Suppressor macrophage treated with lipopolysaccharide for 1 hour (primary cell): ENCODE measurements around the gene LRBA.
"Not testable (repeated sequence)": the region's sequence is repeated elsewhere in the genome, so short reads cannot be mapped to it uniquely, and the experiment has no call there.

Source experiments
- DNase-seq, 3 donors: peaks; one replicate each; pipeline ENCODE4 v3.0.0-alpha.2; 2020 to 2022

LRBA gene

GRCh38 chr4:150940123-150940522, 75.0 kb downstream of the LRBA start:
- DNase-seq = no peak

- DNase-seq = no peak
Observed at GRCh38 chr4:150939530-150939929, 75.6 kb downstream of the LRBA start.

DNA sequence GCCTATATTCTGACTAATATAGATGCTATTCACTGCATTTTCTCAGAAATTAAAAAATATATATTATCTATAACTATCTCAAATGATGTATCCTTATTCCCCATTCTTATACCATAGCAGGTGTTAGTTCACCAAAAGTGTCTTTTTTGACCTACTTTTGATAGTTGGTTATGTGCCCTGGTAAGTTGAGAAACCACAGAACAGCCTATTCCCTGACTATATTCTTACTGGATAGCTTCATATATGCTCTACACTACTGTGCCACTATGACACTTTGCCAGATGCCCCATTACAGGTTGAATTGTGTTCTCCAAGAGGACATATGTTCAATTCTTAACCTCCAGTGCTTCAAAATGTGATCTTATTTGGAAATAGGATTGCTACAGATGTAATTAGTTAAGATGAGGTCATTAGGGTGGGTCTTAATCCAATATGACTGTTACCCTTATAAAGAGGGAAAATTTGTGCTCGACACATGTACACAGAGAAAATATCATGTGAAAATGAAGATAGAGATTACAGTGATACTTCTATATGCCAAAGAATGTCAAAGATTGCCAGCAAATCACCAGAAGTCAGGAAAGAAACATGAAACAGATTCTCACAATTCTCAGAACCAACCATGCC, 76.1 kb downstream of the LRBA start:
- no peak for DNase-seq

DNA sequence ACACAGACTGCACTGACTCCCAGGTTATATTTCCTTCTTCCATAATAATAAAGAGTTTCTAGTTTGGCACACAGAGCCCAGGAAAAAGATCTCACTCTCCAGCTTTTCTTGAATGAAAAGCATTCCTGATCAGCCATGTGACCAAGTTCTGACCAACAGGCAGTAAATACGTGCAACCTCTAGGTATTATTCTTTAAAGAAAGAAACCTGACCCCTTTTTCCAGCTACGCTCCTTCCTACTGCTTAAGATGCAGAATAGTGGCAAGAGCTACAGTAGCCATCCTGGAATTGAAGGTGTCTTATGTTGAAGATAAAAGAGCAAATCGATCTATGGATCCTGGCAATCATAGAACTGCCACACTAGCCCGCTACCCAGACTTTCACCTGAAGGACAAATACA, 76.7 kb downstream of the LRBA start:
- DNase-seq = no peak

- DNase-seq = no peak
Observed at GRCh38 chr4:150934022-150934421, 81.1 kb downstream of the LRBA start.

DNA sequence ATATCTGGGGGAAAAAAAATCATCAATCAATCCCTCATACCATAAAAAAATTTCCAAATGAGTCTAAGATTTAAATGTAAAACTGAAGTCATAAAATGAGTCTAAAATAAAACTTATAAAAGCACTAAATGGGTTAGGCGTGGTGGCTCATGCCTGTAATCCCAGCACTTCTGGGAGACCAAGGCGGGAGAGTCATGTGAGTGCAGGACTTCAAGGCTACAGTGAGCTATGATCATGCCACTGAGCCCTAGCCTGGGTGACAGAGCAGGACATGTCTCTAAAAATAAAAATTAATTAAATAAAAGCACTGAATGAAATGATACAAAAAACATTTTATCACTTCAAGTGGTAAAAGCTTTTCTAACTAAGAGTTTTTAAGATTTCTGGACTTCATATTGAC, 83.3 kb downstream of the LRBA start:
- no peak for DNase-seq

- no peak for DNase-seq
Observed at GRCh38 chr4:150931005-150931404, 84.1 kb downstream of the LRBA start.

DNA sequence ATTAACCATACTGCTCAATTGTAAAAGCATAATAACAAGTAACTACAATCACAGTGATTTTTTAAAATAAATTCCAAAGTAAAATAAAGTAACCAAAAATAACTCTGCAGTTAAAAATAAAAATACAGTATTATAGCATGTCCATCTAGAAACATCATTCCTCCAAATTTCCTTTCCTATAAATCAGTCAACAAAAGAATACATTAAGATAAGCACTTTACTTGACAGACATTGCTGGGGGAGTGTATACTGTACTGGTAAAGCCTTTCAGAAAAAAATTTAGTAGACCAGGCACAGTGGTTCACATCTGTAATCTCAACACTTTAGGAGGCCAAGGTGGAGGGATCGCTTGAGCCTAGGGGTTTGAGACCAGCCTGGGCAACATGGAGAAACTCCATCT, 91.1 kb downstream of the LRBA start:
- DNase-seq = no peak

- not testable (repeated sequence) for DNase-seq
Observed at GRCh38 chr4:150921486-150921885, 93.6 kb downstream of the LRBA start.

GRCh38 chr4:150918562-150918961, 96.5 kb downstream of the LRBA start:
- not testable (repeated sequence) for DNase-seq

- no peak for DNase-seq
Observed at GRCh38 chr4:150911326-150911725, 103.8 kb downstream of the LRBA start.

GRCh38 chr4:150909116-150909515, 106.0 kb downstream of the LRBA start:
- DNase-seq = no peak

GRCh38 chr4:150906987-150907633, 108.0 kb downstream of the LRBA start:
- DNase-seq = no peak

DNA sequence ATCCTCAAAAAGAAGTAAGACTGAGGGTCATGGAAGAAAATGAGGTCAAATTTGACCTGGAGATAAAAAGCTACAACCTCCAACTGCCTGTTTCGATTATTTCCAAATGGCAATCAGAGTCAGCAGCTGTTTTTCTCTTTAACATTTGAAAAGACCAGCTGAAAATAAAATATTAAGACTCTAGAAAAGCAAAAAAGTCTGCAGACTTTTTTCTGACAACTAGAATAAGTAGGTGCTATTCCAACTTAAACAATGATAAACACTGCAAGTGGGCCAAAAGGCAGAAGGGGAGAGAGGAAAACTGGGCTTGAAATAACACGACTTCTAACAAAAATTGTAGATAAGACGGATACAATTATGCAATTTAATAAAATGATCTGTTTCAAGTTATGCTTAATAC, 110.4 kb downstream of the LRBA start:
- no peak for DNase-seq

GRCh38 chr4:150903603-150904002, 111.5 kb downstream of the LRBA start:
- no peak for DNase-seq

DNA sequence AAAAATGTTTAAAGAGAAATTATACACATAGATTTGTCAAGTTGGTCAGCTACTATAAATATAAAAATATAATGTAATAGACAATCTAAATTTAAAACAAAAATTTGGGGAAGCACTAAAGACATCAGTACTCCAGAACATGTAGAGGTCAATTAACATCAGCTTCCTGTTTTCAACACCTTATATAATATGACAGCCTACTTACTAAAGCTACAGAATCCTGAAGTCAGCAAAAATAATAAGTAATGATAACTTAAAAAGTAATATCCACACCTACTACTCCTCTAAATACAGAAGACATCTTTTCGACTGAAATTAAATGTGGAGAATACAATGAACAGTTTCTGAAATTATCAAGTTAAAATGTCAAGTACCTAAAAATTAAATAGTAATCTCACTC, 118.6 kb downstream of the LRBA start:
- DNase-seq = peak in 1 of 3 donors; percentile 2

DNA sequence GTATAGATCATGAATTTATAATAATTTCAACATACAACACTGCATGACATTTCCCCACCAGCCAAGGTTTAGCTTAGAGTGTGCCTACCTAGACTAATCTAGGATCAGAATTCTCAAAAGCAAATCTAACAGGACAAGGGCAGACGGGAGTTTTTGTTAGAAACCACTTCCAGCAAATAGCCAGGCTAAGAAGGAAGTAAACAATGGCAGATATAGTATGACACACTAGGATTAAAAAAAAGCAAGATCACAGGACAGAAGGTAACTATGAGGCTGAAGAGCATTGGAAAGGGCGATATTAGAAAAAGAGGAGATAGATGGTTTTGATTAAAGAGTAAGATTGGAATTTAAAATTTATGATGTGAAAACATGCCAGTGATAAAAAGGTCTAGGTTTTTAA, 124.8 kb downstream of the LRBA start:
- DNase-seq = no peak

GRCh38 chr4:150889306-150889705, 125.8 kb downstream of the LRBA start:
- DNase-seq = no peak

GRCh38 chr4:150888625-150889024, 126.5 kb downstream of the LRBA start:
- no peak for DNase-seq

DNA sequence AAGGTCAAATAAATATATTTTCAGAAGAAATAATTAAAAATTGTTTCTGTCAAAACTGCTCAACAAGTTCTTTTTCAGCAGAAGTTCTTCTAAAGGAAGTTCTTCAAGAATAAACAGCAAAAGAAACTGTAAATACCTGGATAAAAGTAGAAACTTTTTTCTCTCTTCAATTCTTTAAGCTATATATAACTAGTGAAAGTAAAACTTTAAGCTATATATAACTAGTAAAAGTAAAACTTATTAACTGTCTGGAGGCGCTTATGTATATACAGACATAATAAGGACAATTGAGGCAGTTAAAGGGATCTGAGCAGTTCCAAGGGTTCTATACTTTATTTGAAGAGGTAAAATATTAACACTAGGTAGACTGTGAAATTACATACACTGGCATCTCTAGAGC, 126.9 kb downstream of the LRBA start:
- no peak for DNase-seq

- DNase-seq = no peak
Observed at GRCh38 chr4:150886597-150886996, 128.5 kb downstream of the LRBA start.

DNA sequence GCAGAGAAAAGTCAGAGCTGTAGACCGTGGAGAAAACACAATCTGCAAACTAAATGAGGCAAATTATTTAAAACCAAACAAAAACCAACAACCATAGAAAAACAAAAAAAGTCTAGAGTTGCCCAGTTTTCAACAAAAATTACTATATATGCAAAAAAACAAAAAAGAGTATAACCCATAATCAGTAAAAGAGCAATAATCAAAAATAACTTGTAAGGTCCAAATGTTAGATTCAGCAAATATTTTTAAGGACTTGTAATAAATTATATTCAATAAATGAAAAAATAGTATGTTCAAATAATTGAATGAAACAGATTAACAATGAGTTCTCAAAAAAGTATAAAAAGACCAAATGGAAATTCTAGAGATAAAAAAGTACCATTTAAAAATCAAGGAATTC, 130.5 kb downstream of the LRBA start:
- DNase-seq = no peak

- no peak for DNase-seq
Observed at GRCh38 chr4:150875367-150875766, 139.7 kb downstream of the LRBA start.

GRCh38 chr4:150874338-150875226, 140.5 kb downstream of the LRBA start:
- DNase-seq = no peak
